SK-N-SH treated with all-trans-retinoic acid at 6 μM for 48 hours (cell line): Measurements from ENCODE around the gene TXNRD2.

Experiments used
- ATAC-seq: fragments of 200-7000 bp; cut with Tn5 transposase; 3 replicates; pipeline ENCODE4 v1.9.1; 2020; ENCODE audit warnings: mild to moderate bottlenecking, moderate library complexity
- ARNTL ChIP-seq: fragments of 450-650 bp; formaldehyde crosslinking; IDR thresholded peaks from 2 replicates; pipeline ENCODE4 v1.5.0; 2020; ENCODE audit warnings: low read depth, mild to moderate bottlenecking, moderate library complexity, borderline replicate concordance
- BACH2 ChIP-seq: fragments of 250-450 bp; sonication (Bioruptor Pico); IDR thresholded peaks from 2 replicates; pipeline ENCODE4 v1.9.0; 2021; ENCODE audit warnings: mild to moderate bottlenecking, borderline replicate concordance
- CSDC2 ChIP-seq: fragments of 250-450 bp; sonication (Bioruptor Pico); IDR thresholded peaks from 2 replicates; pipeline ENCODE4 v1.5.0; 2020; ENCODE audit warnings: mild to moderate bottlenecking, moderate library complexity
- ESRRG ChIP-seq: fragments of 250-450 bp; sonication (Bioruptor Pico); IDR thresholded peaks from 2 replicates; pipeline ENCODE4 v1.6.1; 2021; ENCODE audit warnings: mild to moderate bottlenecking
- GLIS3 ChIP-seq: fragments of 250-450 bp; sonication (Bioruptor Pico); IDR thresholded peaks from 2 replicates; pipeline ENCODE4 v1.5.0; 2020; ENCODE audit warnings: mild to moderate bottlenecking, moderate library complexity
- ISL1 ChIP-seq: fragments of 250-450 bp; sonication (Bioruptor Pico); IDR thresholded peaks from 2 replicates; pipeline ENCODE4 v2.1.2; 2022; ENCODE audit warnings: mild to moderate bottlenecking, moderate library complexity
- OSR1 ChIP-seq: fragments of 250-450 bp; sonication (Bioruptor Pico); IDR thresholded peaks from 2 replicates; pipeline ENCODE4 v1.8.0; 2022; ENCODE audit warnings: moderate library complexity, mild to moderate bottlenecking, inconsistent platforms
- PPARA ChIP-seq: fragments of 250-450 bp; sonication (Bioruptor Pico); IDR thresholded peaks from 2 replicates; pipeline ENCODE4 v1.5.0; 2020; ENCODE audit warnings: mild to moderate bottlenecking, borderline replicate concordance
- SNAI2 ChIP-seq: fragments of 250-450 bp; sonication (Bioruptor Pico); IDR thresholded peaks from 2 replicates; pipeline ENCODE4 v1.5.0; 2020; ENCODE audit warnings: mild to moderate bottlenecking, moderate library complexity
- TCF4 ChIP-seq: fragments of 250-450 bp; sonication (Bioruptor Pico); IDR thresholded peaks from 2 replicates; pipeline ENCODE4 v1.8.0; 2021; ENCODE audit warnings: mild to moderate bottlenecking, moderate library complexity, borderline replicate concordance
- TOX ChIP-seq: fragments of 250-450 bp; sonication (Bioruptor Pico); IDR thresholded peaks from 2 replicates; pipeline ENCODE4 v1.8.0; 2021; ENCODE audit warnings: mild to moderate bottlenecking, moderate library complexity, borderline replicate concordance
- ZC3H10 ChIP-seq: fragments of 250-450 bp; sonication (Bioruptor Pico); IDR thresholded peaks from 2 replicates; pipeline ENCODE4 v1.5.1; 2021; ENCODE audit warnings: mild to moderate bottlenecking, moderate library complexity
- ZFP3 ChIP-seq: fragments of 250-450 bp; sonication (Bioruptor Pico); IDR thresholded peaks from 2 replicates; pipeline ENCODE4 v1.5.0; 2020; ENCODE audit warnings: mild to moderate bottlenecking, moderate library complexity
- ZFP30 ChIP-seq: fragments of 450-650 bp; formaldehyde crosslinking; IDR thresholded peaks from 2 replicates; pipeline ENCODE4 v1.5.0; 2022; ENCODE audit warnings: mild to moderate bottlenecking, moderate library complexity
- ZNF565 ChIP-seq: fragments of 450-650 bp; formaldehyde crosslinking; conservative IDR thresholded peaks from 2 replicates; pipeline ENCODE4 v1.5.0; 2020; ENCODE audit warnings: low read depth, mild to moderate bottlenecking, moderate library complexity
- ZNF70 ChIP-seq: fragments of 450-650 bp; formaldehyde crosslinking; IDR thresholded peaks from 2 replicates; pipeline ENCODE4 v1.5.0; 2020; ENCODE audit warnings: mild to moderate bottlenecking, moderate library complexity
- TF ChIP-seq, protein P1 (sequence below): fragments of 250-450 bp; sonication (Bioruptor Pico); IDR thresholded peaks from 2 replicates; pipeline ENCODE4 v1.5.1; 2021; ENCODE audit warnings: mild to moderate bottlenecking, moderate library complexity
- TF ChIP-seq, protein P2 (sequence below): fragments of 250-450 bp; sonication (Bioruptor Pico); IDR thresholded peaks from 2 replicates; pipeline ENCODE4 v1.8.0; 2021; ENCODE audit warnings: low read depth, mild to moderate bottlenecking, moderate library complexity, borderline replicate concordance
- TF ChIP-seq, protein P3 (sequence below): fragments of 250-450 bp; sonication (Bioruptor Pico); IDR thresholded peaks from 2 replicates; pipeline ENCODE4 v1.5.1; 2020; ENCODE audit warnings: low read depth, mild to moderate bottlenecking, moderate library complexity
- TF ChIP-seq, protein P4 (sequence below): fragments of 250-450 bp; sonication (Bioruptor Pico); IDR thresholded peaks from 2 replicates; pipeline ENCODE4 v1.5.0; 2020; ENCODE audit warnings: mild to moderate bottlenecking, moderate library complexity
- TF ChIP-seq, protein P5 (sequence below): fragments of 250-450 bp; sonication (Bioruptor Pico); IDR thresholded peaks from 2 replicates; pipeline ENCODE4 v1.8.0; 2020; ENCODE audit warnings: mild to moderate bottlenecking, moderate library complexity, borderline replicate concordance

Gene TXNRD2

DNA sequence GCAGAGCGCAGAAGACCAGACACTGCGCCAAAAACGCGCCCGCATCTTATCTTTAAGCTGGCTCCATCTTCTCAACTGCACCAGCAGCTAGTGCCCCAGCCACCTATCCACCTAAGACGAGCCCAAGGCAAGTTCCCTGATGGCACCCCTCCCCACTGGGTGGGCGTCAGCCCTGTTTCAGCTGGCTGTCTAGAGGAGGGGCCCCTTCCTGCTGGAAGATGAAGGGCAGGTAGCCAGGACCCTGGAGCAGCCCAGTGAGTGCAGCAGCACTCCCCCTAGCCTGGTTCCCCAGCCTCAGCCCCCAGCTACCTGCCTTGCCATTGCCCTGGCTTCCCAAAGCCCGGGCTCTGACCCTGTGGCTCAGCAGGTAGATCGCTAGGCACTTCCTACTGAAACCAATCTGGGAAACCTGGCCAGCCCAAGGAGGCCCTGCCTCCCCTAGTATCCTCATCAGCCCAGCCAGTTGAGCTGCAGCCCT lies 46.8 kb upstream of the TXNRD2 start:
- no peak for ATAC-seq
- TF ChIP-seq BACH2 (CRISPR knock-in tag), result no peak
- no peak for TF ChIP-seq SNAI2

DNA sequence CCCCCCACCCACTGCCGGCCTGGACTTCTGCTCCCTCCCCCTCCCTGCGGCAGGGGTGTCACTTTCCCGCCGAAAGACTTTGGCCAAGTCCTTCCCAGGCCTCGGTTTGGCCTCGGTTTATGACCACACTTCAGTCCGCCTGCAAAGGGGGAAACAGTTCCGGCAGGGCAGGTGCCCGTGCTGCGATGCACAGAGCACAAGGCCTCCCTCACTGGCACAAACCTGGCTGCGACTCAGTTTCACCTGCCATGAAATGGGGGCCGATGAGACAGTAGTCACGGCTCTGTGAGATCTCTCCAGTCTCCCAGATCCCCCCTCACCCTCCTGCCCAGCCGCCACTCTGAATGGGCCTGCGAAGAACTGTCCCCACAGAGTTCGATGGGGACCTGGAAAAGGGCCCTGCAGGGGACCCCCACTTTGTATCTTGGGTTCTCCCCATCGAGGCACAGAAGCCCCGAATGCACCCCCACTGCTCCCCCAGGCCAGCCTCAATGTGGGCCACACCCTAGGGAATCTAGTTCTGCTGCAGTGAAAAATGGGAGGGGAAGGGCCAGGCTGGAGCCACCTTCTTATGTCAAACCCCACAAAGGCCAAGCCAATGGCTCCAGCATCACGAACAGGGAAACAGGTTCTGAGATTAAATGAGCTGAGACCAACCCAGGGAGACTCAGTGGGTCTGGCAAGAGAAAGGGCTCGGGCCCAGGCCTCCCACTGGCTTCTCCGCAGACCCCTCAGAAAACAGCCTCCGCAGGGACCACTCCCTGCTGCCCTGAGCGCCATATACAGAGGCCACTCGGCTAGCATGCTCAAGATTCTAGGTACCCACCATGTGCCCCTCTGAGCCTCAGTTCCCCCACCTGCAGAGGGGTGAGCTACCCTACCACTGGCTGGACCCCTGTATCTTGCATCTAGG lies 46.0 kb upstream of the TXNRD2 start:
- no peak for TF ChIP-seq ZC3H10
- TF ChIP-seq CSDC2 (CRISPR knock-in tag), result no peak
- TF ChIP-seq, protein P1, sequence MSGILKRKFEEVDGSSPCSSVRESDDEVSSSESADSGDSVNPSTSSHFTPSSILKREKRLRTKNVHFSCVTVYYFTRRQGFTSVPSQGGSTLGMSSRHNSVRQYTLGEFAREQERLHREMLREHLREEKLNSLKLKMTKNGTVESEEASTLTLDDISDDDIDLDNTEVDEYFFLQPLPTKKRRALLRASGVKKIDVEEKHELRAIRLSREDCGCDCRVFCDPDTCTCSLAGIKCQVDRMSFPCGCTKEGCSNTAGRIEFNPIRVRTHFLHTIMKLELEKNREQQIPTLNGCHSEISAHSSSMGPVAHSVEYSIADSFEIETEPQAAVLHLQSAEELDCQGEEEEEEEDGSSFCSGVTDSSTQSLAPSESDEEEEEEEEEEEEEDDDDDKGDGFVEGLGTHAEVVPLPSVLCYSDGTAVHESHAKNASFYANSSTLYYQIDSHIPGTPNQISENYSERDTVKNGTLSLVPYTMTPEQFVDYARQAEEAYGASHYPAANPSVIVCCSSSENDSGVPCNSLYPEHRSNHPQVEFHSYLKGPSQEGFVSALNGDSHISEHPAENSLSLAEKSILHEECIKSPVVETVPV (CRISPR knock-in tag), result no peak
- TF ChIP-seq, protein P2, sequence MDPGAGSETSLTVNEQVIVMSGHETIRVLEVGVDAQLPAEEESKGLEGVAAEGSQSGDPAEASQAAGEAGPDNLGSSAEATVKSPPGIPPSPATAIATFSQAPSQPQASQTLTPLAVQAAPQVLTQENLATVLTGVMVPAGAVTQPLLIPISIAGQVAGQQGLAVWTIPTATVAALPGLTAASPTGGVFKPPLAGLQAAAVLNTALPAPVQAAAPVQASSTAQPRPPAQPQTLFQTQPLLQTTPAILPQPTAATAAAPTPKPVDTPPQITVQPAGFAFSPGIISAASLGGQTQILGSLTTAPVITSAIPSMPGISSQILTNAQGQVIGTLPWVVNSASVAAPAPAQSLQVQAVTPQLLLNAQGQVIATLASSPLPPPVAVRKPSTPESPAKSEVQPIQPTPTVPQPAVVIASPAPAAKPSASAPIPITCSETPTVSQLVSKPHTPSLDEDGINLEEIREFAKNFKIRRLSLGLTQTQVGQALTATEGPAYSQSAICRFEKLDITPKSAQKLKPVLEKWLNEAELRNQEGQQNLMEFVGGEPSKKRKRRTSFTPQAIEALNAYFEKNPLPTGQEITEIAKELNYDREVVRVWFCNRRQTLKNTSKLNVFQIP (CRISPR knock-in tag), result no peak
- TF ChIP-seq ZFP30 (CRISPR knock-in tag), result no peak
- TF ChIP-seq, protein P3, sequence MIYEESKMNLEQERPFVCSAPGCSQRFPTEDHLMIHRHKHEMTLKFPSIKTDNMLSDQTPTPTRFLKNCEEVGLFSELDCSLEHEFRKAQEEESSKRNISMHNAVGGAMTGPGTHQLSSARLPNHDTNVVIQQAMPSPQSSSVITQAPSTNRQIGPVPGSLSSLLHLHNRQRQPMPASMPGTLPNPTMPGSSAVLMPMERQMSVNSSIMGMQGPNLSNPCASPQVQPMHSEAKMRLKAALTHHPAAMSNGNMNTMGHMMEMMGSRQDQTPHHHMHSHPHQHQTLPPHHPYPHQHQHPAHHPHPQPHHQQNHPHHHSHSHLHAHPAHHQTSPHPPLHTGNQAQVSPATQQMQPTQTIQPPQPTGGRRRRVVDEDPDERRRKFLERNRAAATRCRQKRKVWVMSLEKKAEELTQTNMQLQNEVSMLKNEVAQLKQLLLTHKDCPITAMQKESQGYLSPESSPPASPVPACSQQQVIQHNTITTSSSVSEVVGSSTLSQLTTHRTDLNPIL (CRISPR knock-in tag), result no peak
- TF ChIP-seq OSR1 (CRISPR knock-in tag), result no peak
- TF ChIP-seq ZNF70 (CRISPR knock-in tag), result no peak
- no peak for TF ChIP-seq ESRRG (CRISPR knock-in tag)
- TF ChIP-seq PPARA (CRISPR knock-in tag), result no peak
- TF ChIP-seq ZFP3 (CRISPR knock-in tag), result no peak
- TF ChIP-seq ISL1 (CRISPR knock-in tag), result no peak
- TF ChIP-seq ZNF565 (CRISPR knock-in tag), result no peak
- no peak for TF ChIP-seq TCF4
- TF ChIP-seq ARNTL, result no peak
- no peak for TF ChIP-seq GLIS3 (CRISPR knock-in tag)
- no peak for ATAC-seq

DNA sequence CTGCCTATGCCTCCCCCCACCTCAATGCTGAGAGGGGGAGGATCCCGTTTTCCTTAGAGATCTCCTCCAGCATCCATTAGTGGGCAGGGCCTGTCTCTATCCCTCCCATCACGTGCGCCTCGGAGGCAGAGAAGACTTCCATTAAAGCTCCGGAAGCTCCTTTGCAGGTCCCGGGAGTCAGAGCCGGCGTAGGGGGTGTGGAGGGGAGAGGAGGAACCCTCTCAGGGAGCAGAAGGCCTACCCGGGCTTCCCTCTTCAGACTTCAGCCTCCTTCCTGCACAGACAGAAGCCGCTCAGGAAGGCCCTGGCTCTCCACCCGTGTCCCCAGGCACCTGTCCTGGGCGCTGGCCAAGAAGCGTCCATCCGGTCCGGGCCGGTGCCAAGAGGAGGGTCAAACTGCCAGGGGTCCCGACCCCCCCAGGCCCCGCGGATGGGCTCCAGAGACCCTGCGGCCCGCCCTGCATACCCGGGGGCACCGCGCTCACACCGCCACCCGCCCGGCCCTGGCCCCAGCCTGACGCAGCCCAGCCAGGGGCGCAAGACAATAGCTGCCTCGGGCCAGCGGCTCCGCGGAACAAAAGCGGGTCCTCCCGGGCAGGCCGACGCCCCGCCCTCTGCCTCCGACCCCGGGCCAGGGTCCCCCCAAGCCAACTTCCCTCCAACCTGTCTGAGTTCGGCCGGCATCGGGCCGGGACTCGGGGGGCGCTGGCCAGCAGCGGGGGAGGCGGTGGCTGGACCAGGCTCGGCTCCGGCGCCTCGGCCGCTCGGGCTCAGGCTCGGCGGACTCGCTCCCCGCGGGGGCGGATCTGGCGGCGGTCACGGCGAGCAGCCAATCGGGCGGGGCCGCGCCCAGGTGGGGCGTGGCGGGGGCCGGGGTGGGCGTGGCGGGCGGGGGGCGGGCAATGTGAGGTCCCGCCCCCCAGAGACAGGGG lies 45.1 kb upstream of the TXNRD2 start:
- TF ChIP-seq, protein P4, sequence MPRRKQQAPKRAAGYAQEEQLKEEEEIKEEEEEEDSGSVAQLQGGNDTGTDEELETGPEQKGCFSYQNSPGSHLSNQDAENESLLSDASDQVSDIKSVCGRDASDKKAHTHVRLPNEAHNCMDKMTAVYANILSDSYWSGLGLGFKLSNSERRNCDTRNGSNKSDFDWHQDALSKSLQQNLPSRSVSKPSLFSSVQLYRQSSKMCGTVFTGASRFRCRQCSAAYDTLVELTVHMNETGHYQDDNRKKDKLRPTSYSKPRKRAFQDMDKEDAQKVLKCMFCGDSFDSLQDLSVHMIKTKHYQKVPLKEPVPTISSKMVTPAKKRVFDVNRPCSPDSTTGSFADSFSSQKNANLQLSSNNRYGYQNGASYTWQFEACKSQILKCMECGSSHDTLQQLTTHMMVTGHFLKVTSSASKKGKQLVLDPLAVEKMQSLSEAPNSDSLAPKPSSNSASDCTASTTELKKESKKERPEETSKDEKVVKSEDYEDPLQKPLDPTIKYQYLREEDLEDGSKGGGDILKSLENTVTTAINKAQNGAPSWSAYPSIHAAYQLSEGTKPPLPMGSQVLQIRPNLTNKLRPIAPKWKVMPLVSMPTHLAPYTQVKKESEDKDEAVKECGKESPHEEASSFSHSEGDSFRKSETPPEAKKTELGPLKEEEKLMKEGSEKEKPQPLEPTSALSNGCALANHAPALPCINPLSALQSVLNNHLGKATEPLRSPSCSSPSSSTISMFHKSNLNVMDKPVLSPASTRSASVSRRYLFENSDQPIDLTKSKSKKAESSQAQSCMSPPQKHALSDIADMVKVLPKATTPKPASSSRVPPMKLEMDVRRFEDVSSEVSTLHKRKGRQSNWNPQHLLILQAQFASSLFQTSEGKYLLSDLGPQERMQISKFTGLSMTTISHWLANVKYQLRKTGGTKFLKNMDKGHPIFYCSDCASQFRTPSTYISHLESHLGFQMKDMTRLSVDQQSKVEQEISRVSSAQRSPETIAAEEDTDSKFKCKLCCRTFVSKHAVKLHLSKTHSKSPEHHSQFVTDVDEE (CRISPR knock-in tag), result no peak
- TF ChIP-seq, protein P5, sequence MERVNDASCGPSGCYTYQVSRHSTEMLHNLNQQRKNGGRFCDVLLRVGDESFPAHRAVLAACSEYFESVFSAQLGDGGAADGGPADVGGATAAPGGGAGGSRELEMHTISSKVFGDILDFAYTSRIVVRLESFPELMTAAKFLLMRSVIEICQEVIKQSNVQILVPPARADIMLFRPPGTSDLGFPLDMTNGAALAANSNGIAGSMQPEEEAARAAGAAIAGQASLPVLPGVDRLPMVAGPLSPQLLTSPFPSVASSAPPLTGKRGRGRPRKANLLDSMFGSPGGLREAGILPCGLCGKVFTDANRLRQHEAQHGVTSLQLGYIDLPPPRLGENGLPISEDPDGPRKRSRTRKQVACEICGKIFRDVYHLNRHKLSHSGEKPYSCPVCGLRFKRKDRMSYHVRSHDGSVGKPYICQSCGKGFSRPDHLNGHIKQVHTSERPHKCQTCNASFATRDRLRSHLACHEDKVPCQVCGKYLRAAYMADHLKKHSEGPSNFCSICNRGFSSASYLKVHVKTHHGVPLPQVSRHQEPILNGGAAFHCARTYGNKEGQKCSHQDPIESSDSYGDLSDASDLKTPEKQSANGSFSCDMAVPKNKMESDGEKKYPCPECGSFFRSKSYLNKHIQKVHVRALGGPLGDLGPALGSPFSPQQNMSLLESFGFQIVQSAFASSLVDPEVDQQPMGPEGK (CRISPR knock-in tag), result no peak
- no peak for TF ChIP-seq CSDC2 (CRISPR knock-in tag)
- no peak for TF ChIP-seq OSR1 (CRISPR knock-in tag)
- no peak for TF ChIP-seq TOX (CRISPR knock-in tag)
- TF ChIP-seq ISL1 (CRISPR knock-in tag), result no peak
- peak; percentile 84 for ATAC-seq
